K562 (cell line): ENCODE measurements around the gene STUB1.

Experiments used
- CBX8 ChIP-seq: fragments of 200-600 bp; sonication (generic); IDR thresholded peaks from 2 replicates; pipeline ENCODE4 v1.6.1; 2012; ENCODE audit warnings: borderline replicate concordance, mixed run types, low read depth, mild to moderate bottlenecking, moderate library complexity, mixed read lengths, low read length, control low read depth, inconsistent platforms; ENCODE audit not compliant: poor library complexity, severe bottlenecking; ENCODE audit errors: extremely low read depth
- JUN ChIP-seq, 2 experiments: sonication (generic) in 1 of 2; formaldehyde crosslinking in 1 of 2; IDR thresholded peaks; 2 replicates each; pipeline versions ENCODE4 v1.6.1 to v1.8.0; 2012 to 2022; ENCODE audit warnings: borderline replicate concordance in 2 of 2, mild to moderate bottlenecking in 2 of 2, improper control_type of control experiment in 1 of 2, low read depth in 1 of 2, low read length in 1 of 2, missing genetic modification reagents in 1 of 2
- KLF1 ChIP-seq: fragments of 450-650 bp; IDR thresholded peaks from 2 replicates; pipeline ENCODE4 v1.6.1; 2016; ENCODE audit warnings: missing genetic modification characterization, missing compliant biosample characterization
- MAX ChIP-seq: sonication (generic); formaldehyde crosslinking; IDR thresholded peaks from 2 replicates; pipeline ENCODE4 v1.9.0; 2022; ENCODE audit warnings: mild to moderate bottlenecking, missing genetic modification reagents
- RNF2 ChIP-seq: sonication (generic); IDR thresholded peaks from 2 replicates; pipeline ENCODE4 v1.6.1; 2016
- SMC3 ChIP-seq: conservative IDR thresholded peaks from 2 replicates; pipeline ENCODE4 v1.6.1; 2011; ENCODE audit warnings: low read depth, low read length, improper control_type of control experiment; ENCODE audit not compliant: insufficient read depth
- ZNF133 ChIP-seq: fragments of 250-450 bp; sonication (Bioruptor Pico); IDR thresholded peaks from 2 replicates; pipeline ENCODE4 v1.4.0; 2020; ENCODE audit warnings: mild to moderate bottlenecking
- TF ChIP-seq, protein P1 (sequence below): sonication (generic); formaldehyde crosslinking; IDR thresholded peaks from 2 replicates; pipeline ENCODE4 v1.5.0; 2020; ENCODE audit warnings: missing genetic modification reagents
- TF ChIP-seq, protein P2 (sequence below), 3 experiments: IDR thresholded peaks in 2 of 3; conservative IDR thresholded peaks in 1 of 3; 2 replicates each; pipeline ENCODE4 v1.5.1; 2011 to 2012; ENCODE audit warnings: low read length in 3 of 3, mild to moderate bottlenecking in 3 of 3, control low read depth in 2 of 3, improper control_type of control experiment in 1 of 3, inconsistent platforms in 1 of 3, low read depth in 1 of 3, mixed read lengths in 1 of 3, moderate library complexity in 1 of 3; ENCODE audit not compliant: insufficient read depth in 2 of 3

DNA sequence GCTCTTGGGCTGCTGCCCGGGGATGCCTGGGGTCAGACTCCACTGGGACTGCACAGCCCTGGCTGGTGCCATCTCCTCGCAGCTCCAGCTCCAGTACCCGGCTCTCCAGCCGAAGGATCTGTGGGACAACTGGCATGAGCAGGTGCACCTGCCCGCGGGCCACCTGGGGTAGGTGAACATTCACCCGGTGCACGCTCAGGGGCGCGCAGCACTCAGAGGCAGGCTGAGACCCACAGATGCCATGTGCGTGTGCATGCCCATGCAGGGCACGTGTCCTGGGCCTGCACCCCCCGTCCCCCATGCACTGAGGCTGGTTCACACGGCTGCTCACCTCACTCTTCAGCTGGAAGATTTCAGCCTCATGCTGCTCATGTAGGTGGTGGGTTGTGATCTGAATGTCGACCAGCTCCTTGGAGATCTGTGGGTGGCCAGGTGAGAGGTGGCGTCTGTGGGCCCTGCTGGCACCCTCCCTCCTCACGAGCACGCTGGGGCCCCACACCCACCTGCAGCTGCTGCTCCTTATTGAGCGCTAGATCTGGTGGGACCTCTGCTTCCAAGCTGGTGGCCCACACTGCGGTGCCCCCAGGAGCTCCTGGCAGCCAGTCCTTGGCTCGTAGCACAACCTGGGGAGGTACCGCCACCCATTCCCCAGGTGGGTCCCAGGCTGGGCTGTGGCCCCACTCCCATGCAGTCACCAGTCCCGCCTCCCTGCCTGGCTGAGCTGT is 45.4 kb downstream of the STUB1 start:
- TF ChIP-seq CBX8 (no peak), MAX (no peak), KLF1 (tag) (no peak), RNF2 (no peak), JUN (IDR thresholded peaks at IDR 0.05; ENCODE audit: borderline replicate concordance, low read depth, low read length) (no peak), JUN (CRISPR knock-in tag; IDR thresholded peaks at IDR 0.05; ENCODE audit: borderline replicate concordance) (no peak), SMC3 (no peak), ZNF133 (CRISPR knock-in tag) (no peak)
- TF ChIP-seq, protein P1, sequence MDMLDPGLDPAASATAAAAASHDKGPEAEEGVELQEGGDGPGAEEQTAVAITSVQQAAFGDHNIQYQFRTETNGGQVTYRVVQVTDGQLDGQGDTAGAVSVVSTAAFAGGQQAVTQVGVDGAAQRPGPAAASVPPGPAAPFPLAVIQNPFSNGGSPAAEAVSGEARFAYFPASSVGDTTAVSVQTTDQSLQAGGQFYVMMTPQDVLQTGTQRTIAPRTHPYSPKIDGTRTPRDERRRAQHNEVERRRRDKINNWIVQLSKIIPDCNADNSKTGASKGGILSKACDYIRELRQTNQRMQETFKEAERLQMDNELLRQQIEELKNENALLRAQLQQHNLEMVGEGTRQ (CRISPR knock-in tag): no peak
- TF ChIP-seq, protein P2, sequence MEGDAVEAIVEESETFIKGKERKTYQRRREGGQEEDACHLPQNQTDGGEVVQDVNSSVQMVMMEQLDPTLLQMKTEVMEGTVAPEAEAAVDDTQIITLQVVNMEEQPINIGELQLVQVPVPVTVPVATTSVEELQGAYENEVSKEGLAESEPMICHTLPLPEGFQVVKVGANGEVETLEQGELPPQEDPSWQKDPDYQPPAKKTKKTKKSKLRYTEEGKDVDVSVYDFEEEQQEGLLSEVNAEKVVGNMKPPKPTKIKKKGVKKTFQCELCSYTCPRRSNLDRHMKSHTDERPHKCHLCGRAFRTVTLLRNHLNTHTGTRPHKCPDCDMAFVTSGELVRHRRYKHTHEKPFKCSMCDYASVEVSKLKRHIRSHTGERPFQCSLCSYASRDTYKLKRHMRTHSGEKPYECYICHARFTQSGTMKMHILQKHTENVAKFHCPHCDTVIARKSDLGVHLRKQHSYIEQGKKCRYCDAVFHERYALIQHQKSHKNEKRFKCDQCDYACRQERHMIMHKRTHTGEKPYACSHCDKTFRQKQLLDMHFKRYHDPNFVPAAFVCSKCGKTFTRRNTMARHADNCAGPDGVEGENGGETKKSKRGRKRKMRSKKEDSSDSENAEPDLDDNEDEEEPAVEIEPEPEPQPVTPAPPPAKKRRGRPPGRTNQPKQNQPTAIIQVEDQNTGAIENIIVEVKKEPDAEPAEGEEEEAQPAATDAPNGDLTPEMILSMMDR (IDR thresholded peaks at IDR 0.05 in 2 of 3, conservative IDR thresholded peaks at IDR 0.05 in 1 of 3; ENCODE audit: insufficient read depth in 2 of 3, low read depth in 1 of 3, low read length in 3 of 3): no peak
